COR-L47 (cell line): ENCODE data around the gene EFCAB6.

Experiments used
- DNase-seq: peaks from one replicate; lab custom pipeline; 2025; lab: John Stamatoyannopoulos, UW

Gene EFCAB6

GRCh38 chr22:43828998-43829782 lies 17.1 kb upstream of the EFCAB6 start:
- no peak for DNase-seq

GRCh38 chr22:43828725-43828997 lies 16.6 kb upstream of the EFCAB6 start:
- no peak for DNase-seq

GRCh38 chr22:43827926-43828724 lies 16.0 kb upstream of the EFCAB6 start:
- DNase-seq: no peak

GRCh38 chr22:43827003-43827735 lies 15.1 kb upstream of the EFCAB6 start:
- DNase-seq: no peak

- peak; percentile 61 for DNase-seq
Measured at GRCh38 chr22:43826142-43827002, 14.3 kb upstream of the EFCAB6 start.

GRCh38 chr22:43825651-43826050 lies 13.5 kb upstream of the EFCAB6 start:
- no peak for DNase-seq

- no peak for DNase-seq
Measured at GRCh38 chr22:43824724-43825420, 12.8 kb upstream of the EFCAB6 start.

- DNase-seq: no peak
Measured at GRCh38 chr22:43823911-43824665, 12.0 kb upstream of the EFCAB6 start.

GRCh38 chr22:43823353-43823908 lies 11.3 kb upstream of the EFCAB6 start:
- DNase-seq: peak; percentile 11

GRCh38 chr22:43821606-43822425 lies 9.7 kb upstream of the EFCAB6 start:
- no peak for DNase-seq

GRCh38 chr22:43820651-43821305 lies 8.7 kb upstream of the EFCAB6 start:
- DNase-seq: peak; percentile 68

- DNase-seq: peak; percentile 68
Measured at GRCh38 chr22:43819931-43820640, 8.0 kb upstream of the EFCAB6 start.

- no peak for DNase-seq
Measured at GRCh38 chr22:43819421-43819921, 7.4 kb upstream of the EFCAB6 start.

GRCh38 chr22:43818981-43819380 lies 6.9 kb upstream of the EFCAB6 start:
- DNase-seq: no peak

- DNase-seq: no peak
Measured at GRCh38 chr22:43817402-43817801, 5.3 kb upstream of the EFCAB6 start.

GRCh38 chr22:43814264-43814663 lies 2.2 kb upstream of the EFCAB6 start:
- no peak for DNase-seq

- DNase-seq: no peak
Measured at GRCh38 chr22:43812890-43813289, 785 bp upstream of the EFCAB6 start.

- DNase-seq: peak; percentile 21
Measured at GRCh38 chr22:43811777-43812148, 342 bp downstream of the EFCAB6 start.
